Stimulated activated naive CD8-positive, alpha-beta T cell treated with anti-CD3 and anti-CD28 coated beads, Interleukin-15, Interleukin-2, amounts not matched to agents 100 ng/mL and 50 ng/mL, for 24 hours (primary cell): ENCODE data around the gene ZBTB43.
"Not testable (repeated sequence)": the region's sequence is repeated elsewhere in the genome, so short reads cannot be mapped to it uniquely, and the experiment has no call there.

Experiments used
- H3K27ac Mint-ChIP-seq: one replicate; pipeline ENCODE4 v1.8.0; 2021; ENCODE audit warnings: mild to moderate bottlenecking, mixed read lengths
- H3K27me3 Mint-ChIP-seq: one replicate; pipeline ENCODE4 v1.8.0; 2021; ENCODE audit warnings: mixed read lengths
- H3K36me3 Mint-ChIP-seq: one replicate; pipeline ENCODE4 v1.8.0; 2021; ENCODE audit warnings: low read depth, mixed read lengths
- H3K4me1 Mint-ChIP-seq: one replicate; pipeline ENCODE4 v1.8.0; 2021; ENCODE audit warnings: low read depth, mixed read lengths
- H3K4me3 Mint-ChIP-seq: one replicate; pipeline ENCODE4 v1.8.0; 2021; ENCODE audit warnings: mild to moderate bottlenecking, mixed read lengths
- H3K9me3 Mint-ChIP-seq: one replicate; pipeline ENCODE4 v1.8.0; 2021; ENCODE audit warnings: mixed read lengths

ZBTB43 gene

DNA sequence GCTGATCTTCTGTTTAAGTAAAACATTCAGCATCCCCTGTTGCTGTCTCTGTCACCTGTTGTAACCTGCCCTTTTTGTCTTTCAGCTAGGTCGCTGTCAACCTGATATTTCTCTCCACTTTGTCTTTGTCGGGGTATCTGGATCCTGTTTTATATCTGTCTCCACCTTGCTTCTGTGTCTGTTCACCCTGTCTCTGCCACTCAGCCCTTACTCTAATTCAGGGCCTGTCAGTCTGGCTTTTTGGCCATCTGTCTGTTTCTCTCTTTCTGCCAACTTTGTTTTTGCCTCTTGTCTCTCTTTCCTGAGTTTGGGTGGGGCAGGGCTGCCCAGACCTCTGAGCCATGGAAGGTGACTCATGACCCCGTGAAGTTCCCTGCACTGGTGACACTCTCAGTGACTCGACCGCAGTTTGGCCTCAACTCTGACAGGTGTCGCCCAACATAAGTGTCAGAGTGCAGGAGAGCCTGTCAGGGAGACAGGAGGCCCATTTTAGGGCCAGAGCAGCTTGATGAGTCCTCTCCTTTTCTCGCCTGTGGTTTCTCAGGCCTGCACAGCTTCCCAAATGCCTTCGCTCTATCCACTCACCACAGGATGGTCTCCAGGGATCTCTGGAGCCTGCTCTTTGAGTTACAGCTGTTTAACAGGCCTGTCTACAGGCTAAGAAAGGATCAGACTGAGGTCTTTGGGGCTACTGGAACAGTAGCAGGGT is 868 bp downstream of the ZBTB43 start:
- H3K27me3 Mint-ChIP-seq = no peaks in the 10 kb centered on the region
- H3K9me3 Mint-ChIP-seq = peaks cover 5% of the 10 kb centered on the region
- peaks cover 40% of the 10 kb centered on the region for H3K4me1 Mint-ChIP-seq
- peak overlapping the region; percentile 99 for H3K27ac Mint-ChIP-seq
- H3K36me3 Mint-ChIP-seq = peaks cover 18% of the 10 kb centered on the region
- peak overlapping the region; percentile 99 for H3K4me3 Mint-ChIP-seq

- Mint-ChIP-seq H3K9me3 (peaks cover 5% of the 10 kb centered on the region), H3K27ac (peak overlapping the region; percentile 99), H3K4me1 (peaks cover 40% of the 10 kb centered on the region), H3K4me3 (peak overlapping the region; percentile 99), H3K27me3 (no peaks in the 10 kb centered on the region), H3K36me3 (peaks cover 23% of the 10 kb centered on the region)
Observed at GRCh38 chr9:126806336-126806735, 1.5 kb downstream of the ZBTB43 start.

DNA sequence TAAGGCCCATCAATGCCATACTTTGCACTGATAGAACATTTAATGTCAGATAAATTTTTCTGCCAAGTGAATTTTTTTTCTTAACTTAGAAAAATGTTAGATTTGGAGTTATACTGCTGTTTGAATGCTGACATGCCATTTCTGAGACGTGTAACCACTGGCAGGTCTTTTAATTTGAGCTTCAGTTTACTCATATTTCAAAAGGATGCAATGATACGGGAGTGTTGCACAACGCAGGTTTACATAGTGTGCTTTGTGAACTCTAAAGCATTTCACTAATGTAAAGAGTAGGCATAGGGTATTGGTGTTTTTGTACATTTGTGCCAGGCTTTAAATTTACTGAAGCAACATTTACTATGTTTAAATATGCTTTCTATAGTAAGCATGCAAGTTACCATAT is 4.2 kb downstream of the ZBTB43 start:
- Mint-ChIP-seq H3K4me1 (peaks cover 51% of the 10 kb centered on the region), H3K36me3 (peaks cover 46% of the 10 kb centered on the region), H3K4me3 (no peak overlapping the region), H3K27ac (no peak overlapping the region), H3K9me3 (peaks cover 8% of the 10 kb centered on the region), H3K27me3 (no peaks in the 10 kb centered on the region)

- not testable (repeated sequence) for H3K9me3 Mint-ChIP-seq, H3K27me3 Mint-ChIP-seq, H3K4me3 Mint-ChIP-seq, H3K27ac Mint-ChIP-seq
- peaks cover 41% of the 10 kb centered on the region for H3K4me1 Mint-ChIP-seq
- peaks cover 57% of the 10 kb centered on the region for H3K36me3 Mint-ChIP-seq
Observed at GRCh38 chr9:126810221-126810620, 5.4 kb downstream of the ZBTB43 start.

- H3K27ac Mint-ChIP-seq = no peak overlapping the region
- peaks cover 23% of the 10 kb centered on the region for H3K4me1 Mint-ChIP-seq
- peaks cover 19% of the 10 kb centered on the region for H3K9me3 Mint-ChIP-seq
- H3K27me3 Mint-ChIP-seq = no peaks in the 10 kb centered on the region
- peaks cover 70% of the 10 kb centered on the region for H3K36me3 Mint-ChIP-seq
- H3K4me3 Mint-ChIP-seq = no peak overlapping the region
Observed at GRCh38 chr9:126813072-126813471, 8.2 kb downstream of the ZBTB43 start.

GRCh38 chr9:126814091-126814490 is 9.3 kb downstream of the ZBTB43 start:
- peaks cover 81% of the 10 kb centered on the region for H3K36me3 Mint-ChIP-seq
- peaks cover 25% of the 10 kb centered on the region for H3K4me1 Mint-ChIP-seq
- no peak overlapping the region for H3K27ac Mint-ChIP-seq
- H3K27me3 Mint-ChIP-seq = no peaks in the 10 kb centered on the region
- H3K4me3 Mint-ChIP-seq = no peak overlapping the region
- peaks cover 24% of the 10 kb centered on the region for H3K9me3 Mint-ChIP-seq

- H3K27ac Mint-ChIP-seq, H3K4me3 Mint-ChIP-seq, H3K27me3 Mint-ChIP-seq: not testable (repeated sequence)
- H3K4me1 Mint-ChIP-seq = peaks cover 37% of the 10 kb centered on the region
- peaks cover 24% of the 10 kb centered on the region for H3K9me3 Mint-ChIP-seq
- H3K36me3 Mint-ChIP-seq = peaks cover 93% of the 10 kb centered on the region
Observed at GRCh38 chr9:126817615-126818014, 12.8 kb downstream of the ZBTB43 start.

- H3K36me3 Mint-ChIP-seq = peaks cover 91% of the 10 kb centered on the region
- no peak overlapping the region for H3K27ac Mint-ChIP-seq
- peaks cover 21% of the 10 kb centered on the region for H3K9me3 Mint-ChIP-seq
- H3K4me3 Mint-ChIP-seq = no peak overlapping the region
- peaks cover 37% of the 10 kb centered on the region for H3K4me1 Mint-ChIP-seq
- H3K27me3 Mint-ChIP-seq = no peaks in the 10 kb centered on the region
Observed at GRCh38 chr9:126818482-126818881, 13.6 kb downstream of the ZBTB43 start.

- peaks cover 90% of the 10 kb centered on the region for H3K36me3 Mint-ChIP-seq
- peaks cover 20% of the 10 kb centered on the region for H3K9me3 Mint-ChIP-seq
- H3K4me1 Mint-ChIP-seq = peaks cover 44% of the 10 kb centered on the region
- no peak overlapping the region for H3K4me3 Mint-ChIP-seq
- no peaks in the 10 kb centered on the region for H3K27me3 Mint-ChIP-seq
- peak overlapping the region; percentile 9 for H3K27ac Mint-ChIP-seq
Observed at GRCh38 chr9:126819482-126819881, 14.6 kb downstream of the ZBTB43 start.

- H3K27me3 Mint-ChIP-seq = no peaks in the 10 kb centered on the region
- H3K4me1 Mint-ChIP-seq = peaks cover 44% of the 10 kb centered on the region
- peaks cover 6% of the 10 kb centered on the region for H3K9me3 Mint-ChIP-seq
- H3K4me3 Mint-ChIP-seq = no peak overlapping the region
- peaks cover 81% of the 10 kb centered on the region for H3K36me3 Mint-ChIP-seq
- no peak overlapping the region for H3K27ac Mint-ChIP-seq
Observed at GRCh38 chr9:126822278-126822677, 17.4 kb downstream of the ZBTB43 start.

DNA sequence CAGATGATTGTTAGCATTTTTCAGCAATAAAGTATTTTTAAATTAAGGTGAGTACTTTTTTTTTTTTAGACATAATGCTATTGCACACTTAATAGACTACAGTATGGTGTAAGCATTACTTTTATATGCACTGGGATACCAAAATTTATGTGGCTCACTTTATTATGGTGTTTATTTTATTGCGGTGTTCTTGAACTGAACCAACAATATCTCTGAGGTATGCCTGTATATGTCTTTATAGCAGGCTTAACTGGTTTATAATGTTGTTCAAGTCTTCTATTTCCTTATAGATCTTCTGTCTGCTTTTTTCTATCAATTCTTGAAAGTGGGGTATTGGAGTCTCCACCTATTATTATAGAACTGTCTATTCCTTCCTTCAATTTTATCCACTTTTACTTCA is 18.0 kb downstream of the ZBTB43 start:
- Mint-ChIP-seq H3K4me1 (peaks cover 44% of the 10 kb centered on the region), H3K4me3 (no peak overlapping the region), H3K27me3 (no peaks in the 10 kb centered on the region), H3K9me3 (peaks cover 6% of the 10 kb centered on the region), H3K27ac (no peak overlapping the region), H3K36me3 (peaks cover 76% of the 10 kb centered on the region)

DNA sequence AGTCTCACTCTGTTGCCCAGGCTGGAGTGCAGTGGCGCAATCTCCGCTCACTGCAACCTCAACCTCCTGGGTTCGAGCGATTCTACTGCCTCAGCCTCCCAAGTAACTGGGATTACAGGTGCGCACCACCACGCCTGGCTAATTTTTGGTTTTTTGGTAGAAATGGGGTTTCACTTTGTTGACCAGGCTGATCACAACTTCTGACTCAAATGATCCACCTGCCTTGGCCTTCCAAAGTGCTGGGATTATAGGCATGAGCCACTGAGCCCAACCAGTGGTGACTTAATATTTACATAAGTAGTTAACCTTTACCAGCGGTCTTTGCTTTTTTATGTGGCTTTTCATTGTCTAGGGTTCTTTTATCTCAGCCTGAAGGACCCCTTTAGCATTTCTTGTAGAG is 19.2 kb downstream of the ZBTB43 start:
- not testable (repeated sequence) for H3K27me3 Mint-ChIP-seq, H3K9me3 Mint-ChIP-seq, H3K4me3 Mint-ChIP-seq, H3K27ac Mint-ChIP-seq
- H3K36me3 Mint-ChIP-seq = peaks cover 69% of the 10 kb centered on the region
- peaks cover 39% of the 10 kb centered on the region for H3K4me1 Mint-ChIP-seq

- no peaks in the 10 kb centered on the region for H3K9me3 Mint-ChIP-seq
- H3K4me1 Mint-ChIP-seq = peaks cover 22% of the 10 kb centered on the region
- no peaks in the 10 kb centered on the region for H3K27me3 Mint-ChIP-seq
- no peak overlapping the region for H3K27ac Mint-ChIP-seq
- no peak overlapping the region for H3K4me3 Mint-ChIP-seq
- peaks cover 54% of the 10 kb centered on the region for H3K36me3 Mint-ChIP-seq
Observed at GRCh38 chr9:126827227-126827626, 22.4 kb downstream of the ZBTB43 start.

- Mint-ChIP-seq H3K27ac (no peak overlapping the region), H3K4me3 (no peak overlapping the region), H3K36me3 (peaks cover 59% of the 10 kb centered on the region), H3K27me3 (no peaks in the 10 kb centered on the region), H3K9me3 (no peaks in the 10 kb centered on the region), H3K4me1 (peaks cover 18% of the 10 kb centered on the region)
Observed at GRCh38 chr9:126829035-126829434, 24.2 kb downstream of the ZBTB43 start.

DNA sequence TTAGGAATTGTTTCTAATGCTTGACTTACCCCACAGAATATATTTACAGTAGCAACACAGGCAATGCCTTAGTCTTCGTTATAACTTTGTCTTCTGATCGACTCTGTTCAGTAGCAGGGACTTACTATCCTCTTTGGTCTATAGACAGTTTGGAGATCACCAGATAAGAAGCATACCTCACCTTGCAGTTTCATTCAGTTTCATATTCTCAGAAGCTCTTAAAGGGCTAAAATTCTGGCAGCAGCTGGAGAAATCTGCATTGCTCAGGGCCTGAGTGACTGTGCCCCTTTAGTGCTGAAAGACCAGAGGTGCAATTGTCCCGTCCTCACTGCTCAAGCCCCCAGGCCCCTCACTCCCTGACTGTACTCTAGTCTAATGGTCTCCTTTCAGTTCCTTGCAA is 26.0 kb downstream of the ZBTB43 start:
- H3K4me1 Mint-ChIP-seq = peaks cover 21% of the 10 kb centered on the region
- no peaks in the 10 kb centered on the region for H3K9me3 Mint-ChIP-seq
- H3K27ac Mint-ChIP-seq = no peak overlapping the region
- no peak overlapping the region for H3K4me3 Mint-ChIP-seq
- H3K36me3 Mint-ChIP-seq = peaks cover 54% of the 10 kb centered on the region
- no peaks in the 10 kb centered on the region for H3K27me3 Mint-ChIP-seq

- H3K4me3 Mint-ChIP-seq = no peak overlapping the region
- no peaks in the 10 kb centered on the region for H3K9me3 Mint-ChIP-seq
- peaks cover 50% of the 10 kb centered on the region for H3K36me3 Mint-ChIP-seq
- H3K27ac Mint-ChIP-seq = no peak overlapping the region
- H3K4me1 Mint-ChIP-seq = peaks cover 23% of the 10 kb centered on the region
- H3K27me3 Mint-ChIP-seq = no peaks in the 10 kb centered on the region
Observed at GRCh38 chr9:126832440-126832839, 27.6 kb downstream of the ZBTB43 start.
